ENCODE data around the gene MTHFD1L. TPM values are rescaled to one million over a fixed set of nuclear protein-coding genes. Genes with fewer than 3 reads are reported as not detected.
"Not testable (repeated sequence)": the region's sequence is repeated elsewhere in the genome, so short reads cannot be mapped to it uniquely, and the experiment has no call there.

The MTHFD1L gene
- total and polyA plus RNA-seq, 8 donors, result 1.8 to 16.3 (median 8.8) TPM

GRCh38 chr6:150841189-150841588, 24.3 kb upstream of the MTHFD1L start:
- 94 to 98% (median 97%) methylated on average over 5 of the region's 5 CpGs for WGBS, 5 donors
- H3K36me3 ChIP-seq, result peaks cover 0 to 25% (median 19%) of the 10 kb centered on the region in 4 donors
- DNase-seq, result no peak
- no peaks in the 10 kb centered on the region for H3K4me1 ChIP-seq
- intact Hi-C loops (cut with DNase I; ENCODE audit: low total_unique reads), result no loop called here
- no peaks in the 10 kb centered on the region for H3K27me3 ChIP-seq
- no peaks in the 10 kb centered on the region for H3K9me3 ChIP-seq
- H3K27ac ChIP-seq, result no peak overlapping the region
- TF ChIP-seq POLR2A (IDR thresholded peaks at IDR 0.05) (no peak), EP300 (IDR thresholded peaks at IDR 0.05) (no peak), CTCF (IDR thresholded peaks at IDR 0.05) (no peak), POLR2AphosphoS5 (IDR thresholded peaks at IDR 0.05) (no peak)
- H3K4me3 ChIP-seq, result no peak overlapping the region

- intact Hi-C loops (cut with DNase I; ENCODE audit: low total_unique reads), result no loop called here
- Histone ChIP-seq H3K27ac (no peak overlapping the region), H3K4me1 (no peaks in the 10 kb centered on the region), H3K4me3 (no peak overlapping the region), H3K9me3 (no peaks in the 10 kb centered on the region), H3K27me3 (no peaks in the 10 kb centered on the region), H3K36me3 (peaks cover 0 to 25% (median 19%) of the 10 kb centered on the region in 4 donors)
- DNase-seq, result no peak
- 73 to 85% (median 81%) methylated on average over 3 of the region's 3 CpGs for WGBS, 5 donors
- TF ChIP-seq POLR2AphosphoS5 (IDR thresholded peaks at IDR 0.05), result no peak
- no peak for TF ChIP-seq EP300 (IDR thresholded peaks at IDR 0.05)
- no peak for TF ChIP-seq POLR2A (IDR thresholded peaks at IDR 0.05)
- TF ChIP-seq CTCF (IDR thresholded peaks at IDR 0.05), result no peak
Measured at GRCh38 chr6:150841697-150842096, 23.8 kb upstream of the MTHFD1L start.

GRCh38 chr6:150844371-150844770, 21.1 kb upstream of the MTHFD1L start:
- 77 to 84% (median 78%) methylated on average over 3 of the region's 3 CpGs for WGBS, 5 donors
- DNase-seq, result no peak
- TF ChIP-seq POLR2AphosphoS5 (IDR thresholded peaks at IDR 0.05), result no peak
- TF ChIP-seq POLR2A (IDR thresholded peaks at IDR 0.05), result no peak

GRCh38 chr6:150846641-150847040, 18.9 kb upstream of the MTHFD1L start:
- H3K27me3 ChIP-seq, result no peaks in the 10 kb centered on the region
- 91 to 95% (median 94%) methylated on average over 5 of the region's 5 CpGs for WGBS, 5 donors
- H3K4me3 ChIP-seq, result no peak overlapping the region
- no peaks in the 10 kb centered on the region for H3K4me1 ChIP-seq
- H3K36me3 ChIP-seq, result peaks cover 0 to 8% (median 2%) of the 10 kb centered on the region in 4 donors
- DNase-seq, result no peak
- no peaks in the 10 kb centered on the region for H3K9me3 ChIP-seq
- no peak overlapping the region for H3K27ac ChIP-seq
- intact Hi-C loops (cut with DNase I; ENCODE audit: low total_unique reads), result no loop called here
- TF ChIP-seq CTCF (IDR thresholded peaks at IDR 0.05) (no peak), EP300 (IDR thresholded peaks at IDR 0.05) (no peak), POLR2AphosphoS5 (IDR thresholded peaks at IDR 0.05) (no peak), POLR2A (IDR thresholded peaks at IDR 0.05) (no peak)

More at GRCh38 chr6:150844371-150844770, 21.1 kb upstream of the MTHFD1L start:
- intact Hi-C loops (cut with DNase I; ENCODE audit: low total_unique reads), result no loop called here
- Histone ChIP-seq H3K36me3 (peaks cover 0 to 25% (median 19%) of the 10 kb centered on the region in 4 donors), H3K9me3 (no peaks in the 10 kb centered on the region), H3K4me3 (no peak overlapping the region), H3K4me1 (no peaks in the 10 kb centered on the region), H3K27me3 (no peaks in the 10 kb centered on the region), H3K27ac (no peak overlapping the region)

GRCh38 chr6:150848400-150848799, 17.1 kb upstream of the MTHFD1L start:
- Histone ChIP-seq H3K4me3 (no peak overlapping the region), H3K27me3 (no peaks in the 10 kb centered on the region), H3K27ac (no peak overlapping the region), H3K9me3 (no peaks in the 10 kb centered on the region), H3K36me3 (peaks cover 0 to 4% (median 0%) of the 10 kb centered on the region in 4 donors), H3K4me1 (no peaks in the 10 kb centered on the region)
- intact Hi-C loops (cut with DNase I; ENCODE audit: low total_unique reads), result no loop called here
- 77 to 85% (median 80%) methylated on average over 2 of the region's 2 CpGs for WGBS, 5 donors
- TF ChIP-seq EP300 (IDR thresholded peaks at IDR 0.05), result no peak
- TF ChIP-seq CTCF (IDR thresholded peaks at IDR 0.05), result no peak
- TF ChIP-seq POLR2A (IDR thresholded peaks at IDR 0.05), result no peak
- TF ChIP-seq POLR2AphosphoS5 (IDR thresholded peaks at IDR 0.05), result no peak
- DNase-seq, result no peak

GRCh38 chr6:150854392-150854791, 11.1 kb upstream of the MTHFD1L start:
- H3K36me3 ChIP-seq; intact Hi-C loops (cut with DNase I; ENCODE audit: low total_unique reads); H3K4me3 ChIP-seq; DNase-seq; H3K27ac ChIP-seq; H3K9me3 ChIP-seq; H3K27me3 ChIP-seq: not testable (repeated sequence)
- peaks cover 6 to 22% (median 14%) of the 10 kb centered on the region in 4 donors for H3K4me1 ChIP-seq
- WGBS, 5 donors, result 88 to 91% (median 88%) methylated on average over 5 of the region's 5 CpGs

- H3K36me3 ChIP-seq; DNase-seq; H3K27ac ChIP-seq; intact Hi-C loops (cut with DNase I; ENCODE audit: low total_unique reads); H3K9me3 ChIP-seq; H3K27me3 ChIP-seq; H3K4me3 ChIP-seq: not testable (repeated sequence)
- WGBS, 5 donors, result 87 to 96% (median 95%) methylated on average over 8 of the region's 8 CpGs
- peaks cover 6 to 22% (median 14%) of the 10 kb centered on the region in 4 donors for H3K4me1 ChIP-seq
Measured at GRCh38 chr6:150855171-150855570, 10.3 kb upstream of the MTHFD1L start.

Data from stomach (tissue), 9 donors.